Endothelial cell of umbilical vein (primary cell): ENCODE results near the gene DPY19L3. TPM values are rescaled to one million over a fixed set of nuclear protein-coding genes. Genes with fewer than 3 reads are reported as not detected.

Experiments used
- BruUV-seq: library from RNA; stranded (reverse); fragments of 400-500 nt; replicated peaks from 2 replicates; lab custom pipeline; 2021; lab: Mats Ljungman, UMichigan
- CTCF ChIA-PET: fragments of 300-600, 350-600 bp; sonication (Branson Sonifier 250); formaldehyde crosslinking; loops from one replicate; lab custom pipeline; 2021; ENCODE audit warnings: antibody characterized with exemption, inconsistent platforms; lab: Charles Lee
- POLR2A ChIA-PET: fragments of 300-600, 350-600 bp; sonication (Branson Sonifier 250); formaldehyde crosslinking; loops from one replicate; lab custom pipeline; 2021; ENCODE audit warnings: antibody characterized with exemption, inconsistent platforms; lab: Charles Lee
- DNase-seq: peaks from one replicate; pipeline ENCODE4 v3.0.0-alpha.2; 2011; ENCODE audit warnings: low read depth, low spot score
- FAIRE-seq: peaks from 2 replicates; lab custom pipeline; 2011; peaks lifted over from hg19 to GRCh38; lab: Jason Lieb, UNC
- H2AFZ ChIP-seq: 2 replicates; pipeline ENCODE4 v1.6.0; 2012; ENCODE audit warnings: low read depth, low read length, control low read depth, inconsistent platforms
- H3K27ac ChIP-seq: 2 replicates; pipeline ENCODE4 v1.5.1; 2011; ENCODE audit warnings: low read depth, mild to moderate bottlenecking, control low read depth, low read length, moderate library complexity; ENCODE audit not compliant: insufficient read depth
- H3K27me3 ChIP-seq, 2 experiments: 2 replicates each; pipeline versions ENCODE4 v1.6.0 to v1.6.1; 2011; ENCODE audit warnings: low read length in 2 of 2, mixed read lengths in 1 of 2; ENCODE audit not compliant: control insufficient read depth in 2 of 2, insufficient read depth in 2 of 2
- H3K36me3 ChIP-seq, 2 experiments: 2 replicates in 1 of 2; 3 replicates in 1 of 2; pipeline ENCODE4 v1.5.1; 2011; ENCODE audit warnings: low read length in 2 of 2, mild to moderate bottlenecking in 1 of 2, moderate library complexity in 1 of 2; ENCODE audit not compliant: control insufficient read depth in 2 of 2, insufficient read depth in 2 of 2; ENCODE audit errors: extremely low read depth in 1 of 2
- H3K4me1 ChIP-seq: 3 replicates; pipeline ENCODE4 v1.5.1; 2011; ENCODE audit warnings: mild to moderate bottlenecking, low read length; ENCODE audit not compliant: control insufficient read depth, insufficient read depth; ENCODE audit errors: extremely low read depth
- H3K4me2 ChIP-seq: 2 replicates; pipeline ENCODE4 v1.6.1; 2011; ENCODE audit warnings: low read length, control low read depth, mixed read lengths; ENCODE audit not compliant: insufficient read depth
- H3K4me3 ChIP-seq, 3 experiments: fragments of 200-600 bp in 1 of 3; sonication (generic), shearing (Covaris generic) in 1 of 3; replicated peaks in 1 of 3; 2 replicates each; pipeline ENCODE4 v1.5.1; 2011 to 2016; ENCODE audit warnings: control low read depth in 3 of 3, low read length in 3 of 3, mild to moderate bottlenecking in 2 of 3, inconsistent platforms in 1 of 3, low read depth in 1 of 3, moderate library complexity in 1 of 3; ENCODE audit not compliant: insufficient read depth in 1 of 3
- H3K79me2 ChIP-seq: 2 replicates; pipeline ENCODE4 v1.6.0; 2012; ENCODE audit warnings: low read length, inconsistent platforms; ENCODE audit not compliant: control insufficient read depth, insufficient read depth
- H3K9ac ChIP-seq: replicated peaks from 2 replicates; pipeline ENCODE3; 2011; ENCODE audit warnings: low read length, control low read depth; ENCODE audit not compliant: insufficient read depth; ENCODE audit errors: extremely low read depth
- H3K9me1 ChIP-seq: replicated peaks from 3 replicates; pipeline ENCODE4 v1.6.0; 2011; ENCODE audit warnings: mild to moderate bottlenecking, low read length; ENCODE audit not compliant: control insufficient read depth, insufficient read depth; ENCODE audit errors: extremely low read depth
- H3K9me3 ChIP-seq: replicated peaks from 2 replicates; pipeline ENCODE4 v1.5.1; 2012; ENCODE audit warnings: low read length, inconsistent platforms; ENCODE audit not compliant: control insufficient read depth, insufficient read depth
- H4K20me1 ChIP-seq: replicated peaks from 2 replicates; pipeline ENCODE3; 2011; ENCODE audit warnings: mild to moderate bottlenecking, low read length; ENCODE audit not compliant: control insufficient read depth, insufficient read depth; ENCODE audit errors: extremely low read depth
- CTCF ChIP-seq, 2 donors: IDR thresholded peaks; 1 replicate in 1 of 2; 2 replicates in 1 of 2; pipeline ENCODE4 v1.5.1; 2011; ENCODE audit warnings: low read length in 2 of 2, mild to moderate bottlenecking in 2 of 2, moderate library complexity in 2 of 2, control low read depth in 1 of 2, inconsistent platforms in 1 of 2, low read depth in 1 of 2; ENCODE audit not compliant: insufficient read depth in 1 of 2; ENCODE audit errors: extremely low read depth in 1 of 2
- EZH2 ChIP-seq: IDR thresholded peaks from 2 replicates; pipeline ENCODE4 v1.6.1; 2012; ENCODE audit warnings: borderline replicate concordance, low read depth, mild to moderate bottlenecking, moderate library complexity, low read length, inconsistent platforms; ENCODE audit not compliant: severe bottlenecking
- MAX ChIP-seq: IDR thresholded peaks from 2 replicates; pipeline ENCODE4 v1.6.1; 2011; ENCODE audit not compliant: insufficient read depth, insufficient read length
- MYC ChIP-seq: IDR thresholded peaks from one replicate; pipeline ENCODE4 v1.6.1; 2011; ENCODE audit warnings: mild to moderate bottlenecking, low read depth, low read length
- POLR2A ChIP-seq: IDR thresholded peaks from 2 replicates; pipeline ENCODE4 v1.6.1; 2012; ENCODE audit warnings: low read depth, mild to moderate bottlenecking, control low read depth, low read length
- POLR2AphosphoS5 ChIP-seq: IDR thresholded peaks from 2 replicates; pipeline ENCODE4 v1.6.1; 2012; ENCODE audit warnings: low read depth, mild to moderate bottlenecking, control low read depth, low read length, moderate library complexity; ENCODE audit not compliant: insufficient read depth
- dilution Hi-C: fragments of 300-500 bp; cut with MboI; formaldehyde crosslinking; loops from one replicate; pipeline ENCODE4 v1.15.0; 2019; ENCODE audit warnings: low sequenced_read_pairs; ENCODE audit not compliant: extremely low pct_ligation_motif_present
- intact Hi-C: fragments of 100-400 bp; cut with micrococcal nuclease; formaldehyde crosslinking; loops from one replicate; pipeline ENCODE4 v1.10.0; 2022
- polyA plus RNA-seq, 4 experiments: library from polyadenylated mRNA; depleted of rRNA in 3 of 4; stranded (reverse) in 3 of 4; unstranded in 1 of 4; fragments of >200 nt; gene quantifications; 2 replicates each; pipeline versions ENCODE4 v1.2.1 to v1.2.3, GENCODE V29; 2011 to 2012; ENCODE audit warnings: missing spikeins in 1 of 4
- total RNA-seq: library from RNA; stranded (reverse); gene quantifications from 2 replicates; pipeline ENCODE4 v1.2.3, GENCODE V29; 2021

Gene DPY19L3
- total and polyA plus RNA-seq, 2 donors (not counting 3 experiments of a cell fraction or from before 2014, with no cell fraction given): 36.1 to 39.5 TPM

- H2AFZ ChIP-seq: no peak overlapping the region
- no peaks in the 10 kb centered on the region for H4K20me1 ChIP-seq
- no peak overlapping the region for H3K4me2 ChIP-seq
- BruUV-seq: no TSS peak
- POLR2A ChIA-PET: no interaction called here
- FAIRE-seq (no peak), DNase-seq (no peak)
- no peak overlapping the region for H3K27ac ChIP-seq
- H3K79me2 ChIP-seq: no peaks in the 10 kb centered on the region
- peaks cover 0 to 4% of the 10 kb centered on the region in 2 experiments for H3K36me3 ChIP-seq
- intact Hi-C loops (no loop called here), dilution Hi-C loops (no loop called here)
- H3K9me1 ChIP-seq: no peaks in the 10 kb centered on the region
- no peaks in the 10 kb centered on the region for H3K9me3 ChIP-seq
- H3K4me1 ChIP-seq: no peaks in the 10 kb centered on the region
- CTCF ChIA-PET: interaction anchor here (0.8 to 1.7 kb wide), 2 partner anchors 14 to 211 kb away, joined by 3 to 7 read pairs; no protein-coding TSS in a partner anchor
- no peaks in the 10 kb centered on the region for H3K27me3 ChIP-seq
- no peak overlapping the region for H3K4me3 ChIP-seq
- no peak overlapping the region for H3K9ac ChIP-seq
- TF ChIP-seq MYC (no peak), EZH2 (no peak), POLR2A (no peak), POLR2AphosphoS5 (no peak), CTCF (IDR thresholded peaks at IDR 0.05; ENCODE audit: extremely low read depth in 1 of 2, insufficient read depth in 1 of 2, low read depth in 1 of 2, low read length in 2 of 2) (no peak), MAX (no peak)
These were observed 17.1 kb upstream of the DPY19L3 start for GRCh38 chr19:32388393-32388855.
